Thyroid gland (tissue), 4 donors: ENCODE results near the gene SH3RF3. TPM values are rescaled to one million over a fixed set of nuclear protein-coding genes. Genes with fewer than 3 reads are reported as not detected.

ENCODE experiments used
- DNase-seq, 2 donors: peaks; one replicate each; pipeline ENCODE4 v3.0.0-alpha.2; 2019
- H3K27ac ChIP-seq, 3 donors: fragments of 200-600 bp; sonication (generic); 1 replicate in 2 of 3; 2 replicates in 1 of 3; pipeline ENCODE4 v1.5.1; 2016 to 2019; ENCODE audit warnings: mild to moderate bottlenecking in 1 of 3, moderate library complexity in 1 of 3
- H3K27me3 ChIP-seq: fragments of 200-600 bp; sonication (generic); one replicate; pipeline ENCODE4 v1.5.1; 2019
- H3K36me3 ChIP-seq, 2 donors: fragments of 200-600 bp; sonication (generic); one replicate each; pipeline ENCODE4 v1.5.1; 2016 to 2019
- H3K4me1 ChIP-seq, 2 donors: fragments of 200-600 bp; sonication (generic); one replicate each; pipeline ENCODE4 v1.5.1; 2017 to 2019
- H3K4me3 ChIP-seq, 3 donors: fragments of 200-600 bp; sonication (generic); replicated peaks in 1 of 3; 1 replicate in 2 of 3; 2 replicates in 1 of 3; pipeline ENCODE4 v1.5.1; 2016; ENCODE audit warnings: mild to moderate bottlenecking in 1 of 3
- H3K9me3 ChIP-seq: fragments of 200-600 bp; sonication (generic); one replicate; pipeline ENCODE4 v1.5.1; 2017
- POLR2A ChIP-seq, 2 donors: fragments of 450-650 bp; IDR thresholded peaks; one replicate each; pipeline ENCODE4 v1.6.1; 2017; ENCODE audit warnings: antibody characterized with exemption in 2 of 2, mild to moderate bottlenecking in 2 of 2, moderate library complexity in 1 of 2
- WGBS, 2 donors: methylation state at CpG; one replicate each; pipeline ENCODE4 v1.1.5; 2017; 5-methylcytosine and 5-hydroxymethylcytosine counted together
- intact Hi-C: fragments of 100-400 bp; cut with DNase I; formaldehyde crosslinking; loops from one replicate; pipeline ENCODE4 v1.15.1; 2023
- total RNA-seq, 4 donors: library from RNA; depleted of rRNA; stranded (reverse); fragments of >200 nt; gene quantifications; one replicate each; pipeline ENCODE4 v1.2.3, GENCODE V29; 2016
- TF ChIP-seq, protein P1 (sequence below), 6 experiments: fragments of 200-600 bp in 3 of 6; fragments of 450-650 bp in 3 of 6; sonication (generic) in 3 of 6; IDR thresholded peaks; one replicate each; pipeline ENCODE4 v1.5.1; 2016 to 2019; ENCODE audit warnings: antibody characterized with exemption in 6 of 6, mild to moderate bottlenecking in 2 of 6, inconsistent platforms in 1 of 6, moderate library complexity in 1 of 6

Gene SH3RF3
- total RNA-seq, 4 donors from 2014 or later: 2.1 to 7.4 (median 2.8) TPM

DNA sequence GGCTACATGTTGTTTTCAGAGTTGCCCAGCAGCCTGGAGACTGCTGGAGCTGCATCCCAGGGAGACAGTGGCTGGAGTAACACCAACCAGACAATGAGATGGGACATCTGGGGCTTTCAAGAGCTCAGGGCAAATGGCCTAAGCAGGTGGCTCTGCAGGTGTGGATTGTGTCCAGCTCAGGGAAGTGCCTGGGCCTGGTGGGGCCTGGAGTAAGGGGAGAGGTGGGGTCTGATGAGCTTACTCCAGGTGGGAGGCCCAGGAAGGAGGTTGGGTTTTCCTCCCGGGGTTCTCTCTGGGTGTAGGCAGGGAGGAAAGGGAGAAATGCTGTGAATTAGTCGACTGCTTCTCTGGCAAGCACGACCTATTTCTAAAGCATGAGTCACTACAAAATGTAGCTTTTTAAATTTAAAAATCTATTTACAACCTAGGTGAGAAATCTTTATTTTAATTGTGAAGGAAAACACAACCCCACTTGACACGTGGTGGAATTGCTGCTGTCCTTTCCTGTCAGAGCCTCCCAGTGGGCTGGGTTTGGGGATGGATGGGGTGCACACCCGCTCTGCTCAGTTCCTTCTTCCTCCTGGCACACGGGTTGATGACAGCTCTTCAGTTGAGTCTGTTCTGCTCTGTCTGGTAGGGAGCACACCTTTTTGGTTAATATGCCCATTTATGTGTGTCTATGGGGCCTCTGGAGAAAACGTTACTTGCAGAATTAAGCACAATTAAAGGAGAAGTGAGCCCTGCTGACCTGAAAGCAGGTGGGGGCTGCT lies 81.6 kb downstream of the SH3RF3 start:
- peaks cover 0 to 32% of the 10 kb centered on the region in 2 donors for H3K4me1 ChIP-seq
- intact Hi-C loops: no loop called here
- H3K36me3 ChIP-seq: no peaks in the 10 kb centered on the region
- H3K4me3 ChIP-seq: no peak overlapping the region
- no peaks in the 10 kb centered on the region for H3K9me3 ChIP-seq
- H3K27ac ChIP-seq: no peak overlapping the region
- 58 to 67% methylated on average over 7 of the region's 7 CpGs for WGBS, 2 donors
- H3K27me3 ChIP-seq: no peaks in the 10 kb centered on the region
- DNase-seq: no peak
- TF ChIP-seq POLR2A (IDR thresholded peaks at IDR 0.05): no peak

DNA sequence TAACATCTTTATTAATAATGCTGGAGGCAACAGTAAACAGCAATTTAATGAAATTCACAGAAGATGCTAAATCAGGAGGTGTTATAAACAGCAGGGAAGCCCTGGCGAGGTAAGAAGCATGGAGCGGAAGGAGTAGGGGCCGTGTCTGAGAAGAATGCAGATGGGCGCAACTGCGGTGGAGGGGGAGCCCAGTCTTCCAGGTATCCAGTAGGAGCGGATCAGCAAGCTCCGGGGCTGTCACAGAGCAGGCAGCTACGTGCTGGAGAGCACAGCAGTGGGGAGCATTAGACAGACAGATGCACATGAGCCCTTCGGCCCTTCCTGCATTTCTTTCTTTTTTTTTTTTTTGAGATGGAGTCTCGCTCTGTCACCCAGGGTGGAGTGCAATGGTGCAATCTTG lies 82.3 kb downstream of the SH3RF3 start:
- no peak for DNase-seq
- intact Hi-C loops: no loop called here
- Histone ChIP-seq H3K4me1 (peaks cover 0 to 32% of the 10 kb centered on the region in 2 donors), H3K27me3 (no peaks in the 10 kb centered on the region), H3K4me3 (no peak overlapping the region), H3K27ac (no peak overlapping the region), H3K36me3 (no peaks in the 10 kb centered on the region), H3K9me3 (no peaks in the 10 kb centered on the region)
- TF ChIP-seq POLR2A (IDR thresholded peaks at IDR 0.05): no peak
- 95 to 96% methylated on average over 10 of the region's 10 CpGs for WGBS, 2 donors

DNA sequence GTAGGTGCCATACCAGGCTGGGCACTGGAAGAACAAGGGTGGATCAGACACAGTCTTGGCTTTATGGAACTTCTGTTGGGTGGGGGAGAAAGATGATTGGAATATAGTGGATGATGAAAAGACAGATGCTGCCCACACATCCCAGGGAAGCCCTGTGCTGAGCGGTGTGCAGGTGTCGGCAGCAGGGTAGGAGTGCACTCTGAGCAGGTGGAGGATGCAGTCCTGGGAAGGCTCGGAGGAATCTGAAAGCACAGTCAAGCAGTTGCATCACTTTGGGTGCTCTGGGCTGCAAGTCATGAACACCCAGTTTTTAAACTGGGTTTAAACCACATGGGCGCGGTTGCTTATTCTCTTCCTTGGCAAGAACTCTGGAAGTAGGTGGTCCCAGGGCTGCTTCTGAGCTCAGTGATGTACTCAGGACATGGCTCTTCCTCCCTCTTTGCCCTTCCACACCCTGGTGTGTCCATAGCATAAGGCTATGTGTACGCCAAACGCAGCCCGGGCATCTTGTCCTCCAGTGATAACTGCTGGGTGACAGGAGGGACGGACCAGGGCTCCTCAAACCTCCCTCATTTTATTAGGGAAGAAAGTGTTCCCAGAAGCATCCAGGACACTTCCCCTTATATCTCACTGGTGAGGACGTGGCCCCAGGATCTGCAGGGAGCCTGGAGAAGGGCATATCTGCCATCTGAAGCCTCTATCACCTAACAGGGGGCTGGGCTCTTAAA lies 84.0 kb downstream of the SH3RF3 start:
- H3K4me1 ChIP-seq: peaks cover 0 to 32% of the 10 kb centered on the region in 2 donors
- no peaks in the 10 kb centered on the region for H3K9me3 ChIP-seq
- no peaks in the 10 kb centered on the region for H3K27me3 ChIP-seq
- DNase-seq: no peak
- no peak for TF ChIP-seq POLR2A (IDR thresholded peaks at IDR 0.05)
- TF ChIP-seq, protein P1, sequence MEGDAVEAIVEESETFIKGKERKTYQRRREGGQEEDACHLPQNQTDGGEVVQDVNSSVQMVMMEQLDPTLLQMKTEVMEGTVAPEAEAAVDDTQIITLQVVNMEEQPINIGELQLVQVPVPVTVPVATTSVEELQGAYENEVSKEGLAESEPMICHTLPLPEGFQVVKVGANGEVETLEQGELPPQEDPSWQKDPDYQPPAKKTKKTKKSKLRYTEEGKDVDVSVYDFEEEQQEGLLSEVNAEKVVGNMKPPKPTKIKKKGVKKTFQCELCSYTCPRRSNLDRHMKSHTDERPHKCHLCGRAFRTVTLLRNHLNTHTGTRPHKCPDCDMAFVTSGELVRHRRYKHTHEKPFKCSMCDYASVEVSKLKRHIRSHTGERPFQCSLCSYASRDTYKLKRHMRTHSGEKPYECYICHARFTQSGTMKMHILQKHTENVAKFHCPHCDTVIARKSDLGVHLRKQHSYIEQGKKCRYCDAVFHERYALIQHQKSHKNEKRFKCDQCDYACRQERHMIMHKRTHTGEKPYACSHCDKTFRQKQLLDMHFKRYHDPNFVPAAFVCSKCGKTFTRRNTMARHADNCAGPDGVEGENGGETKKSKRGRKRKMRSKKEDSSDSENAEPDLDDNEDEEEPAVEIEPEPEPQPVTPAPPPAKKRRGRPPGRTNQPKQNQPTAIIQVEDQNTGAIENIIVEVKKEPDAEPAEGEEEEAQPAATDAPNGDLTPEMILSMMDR (IDR thresholded peaks at IDR 0.05): no peak
- intact Hi-C loops: no loop called here
- no peak overlapping the region for H3K4me3 ChIP-seq
- no peaks in the 10 kb centered on the region for H3K36me3 ChIP-seq
- no peak overlapping the region for H3K27ac ChIP-seq
- WGBS, 2 donors: 96 to 97% methylated on average over 10 of the region's 10 CpGs

DNA sequence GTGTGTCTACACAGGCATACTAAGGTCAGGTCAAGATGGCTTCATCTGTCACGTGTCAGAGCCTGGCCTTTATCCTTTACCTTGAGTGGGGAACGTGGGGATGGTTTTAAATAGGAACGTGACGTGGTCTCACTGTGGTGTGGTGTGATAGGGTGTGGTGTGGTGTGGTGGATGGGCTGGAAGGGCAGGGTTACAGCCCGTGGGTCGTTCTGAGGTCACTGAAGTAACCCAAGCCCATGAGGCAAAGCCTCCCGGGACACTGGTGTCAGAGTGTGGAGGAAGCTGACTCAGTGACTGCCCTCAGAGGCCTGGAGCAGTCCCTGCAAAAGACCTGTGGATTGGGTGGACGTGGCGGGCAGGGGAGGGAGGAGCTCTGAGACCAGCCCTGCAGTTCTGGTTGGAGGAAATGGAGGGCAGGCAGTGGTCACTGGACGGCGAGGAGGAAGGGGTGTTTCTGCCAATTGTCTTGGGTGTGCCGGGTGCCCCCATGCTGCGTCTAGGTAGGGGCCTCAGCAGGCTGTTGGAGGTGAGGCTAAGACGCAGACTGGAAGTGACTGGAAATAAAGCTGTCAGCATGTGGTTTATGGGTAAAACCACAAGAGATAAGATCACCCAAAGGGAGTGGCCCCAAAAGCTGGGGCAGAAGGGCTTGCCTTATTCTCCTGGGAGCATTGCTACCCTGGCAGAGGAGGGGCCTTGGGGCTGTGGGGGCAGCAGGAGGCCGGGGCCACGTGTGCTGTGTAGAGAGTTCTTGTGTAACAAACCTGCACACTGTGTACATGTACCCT lies 84.8 kb downstream of the SH3RF3 start:
- no peak for DNase-seq
- H3K27me3 ChIP-seq: no peaks in the 10 kb centered on the region
- H3K9me3 ChIP-seq: no peaks in the 10 kb centered on the region
- no peak overlapping the region for H3K27ac ChIP-seq
- H3K4me1 ChIP-seq: peaks cover 0 to 30% of the 10 kb centered on the region in 2 donors
- TF ChIP-seq POLR2A (IDR thresholded peaks at IDR 0.05): no peak
- TF ChIP-seq, protein P1 (IDR thresholded peaks at IDR 0.05): no peak
- no peak overlapping the region for H3K4me3 ChIP-seq
- intact Hi-C loops: no loop called here
- H3K36me3 ChIP-seq: no peaks in the 10 kb centered on the region
- WGBS, 2 donors: 79 to 83% methylated on average over 16 of the region's 16 CpGs

DNA sequence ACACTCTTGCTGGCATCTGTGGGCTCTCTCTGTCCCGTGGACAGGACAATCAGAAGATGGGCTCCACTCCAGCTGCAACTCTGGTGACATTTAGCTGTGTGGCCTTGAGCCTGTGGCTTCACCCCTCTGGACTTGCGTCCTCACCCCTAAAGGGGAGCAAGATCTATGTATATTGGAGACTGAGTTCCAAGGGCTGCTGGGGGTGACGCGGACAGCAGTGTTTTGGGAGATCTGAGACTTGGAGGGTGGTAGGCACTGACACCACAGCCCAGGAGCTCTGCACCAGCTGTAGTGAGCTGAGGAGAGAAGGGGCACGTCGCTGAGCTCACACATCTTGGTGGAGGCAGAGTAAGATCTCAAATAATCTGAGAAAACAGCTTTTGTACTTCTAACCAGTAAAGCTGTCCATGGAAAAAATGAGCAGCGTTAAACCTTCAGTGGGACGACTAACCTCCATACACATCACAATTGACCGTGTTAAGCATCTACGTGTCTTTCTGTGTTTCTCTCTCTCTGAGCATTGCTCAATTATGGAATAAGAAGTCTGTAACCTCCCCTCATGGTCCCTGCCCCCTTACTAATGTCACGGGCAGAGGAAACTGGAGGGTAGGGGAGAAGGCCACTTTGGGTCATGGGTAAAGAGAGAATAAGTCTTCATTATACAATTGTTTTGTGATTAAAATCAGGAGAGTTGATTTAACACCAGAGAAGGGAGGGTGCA lies 85.8 kb downstream of the SH3RF3 start:
- intact Hi-C loops: no loop called here
- no peak for DNase-seq
- no peaks in the 10 kb centered on the region for H3K9me3 ChIP-seq
- no peak overlapping the region for H3K27ac ChIP-seq
- H3K27me3 ChIP-seq: no peaks in the 10 kb centered on the region
- H3K36me3 ChIP-seq: no peaks in the 10 kb centered on the region
- peaks cover 0 to 20% of the 10 kb centered on the region in 2 donors for H3K4me1 ChIP-seq
- no peak for TF ChIP-seq POLR2A (IDR thresholded peaks at IDR 0.05)
- TF ChIP-seq, protein P1 (IDR thresholded peaks at IDR 0.05): no peak
- 77 to 89% methylated on average over 11 of the region's 11 CpGs for WGBS, 2 donors
- no peak overlapping the region for H3K4me3 ChIP-seq
